TTC549 (cell line): ENCODE measurements around the gene PYCARD.
"Not testable (repeated sequence)": the region's sequence is repeated elsewhere in the genome, so short reads cannot be mapped to it uniquely, and the experiment has no call there.

ENCODE experiments used
- FAIRE-seq: peaks from 2 replicates; lab custom pipeline; 2012; peaks lifted over from hg19 to GRCh38; lab: Jason Lieb, UNC

Gene PYCARD

GRCh38 chr16:31202414-31203375 lies at the start of gene PYCARD:
Gene PYCARD (minus strand): TSS chr16:31202760. CDS start chr16:31202690, 70 bp downstream.
- no peak for FAIRE-seq

- no peak for FAIRE-seq
Observed at GRCh38 chr16:31251435-31251834, 48.9 kb upstream of the PYCARD start.

- no peak for FAIRE-seq
Observed at GRCh38 chr16:31250782-31251384, 48.3 kb upstream of the PYCARD start.

- FAIRE-seq: no peak
Observed at GRCh38 chr16:31248344-31248743, 45.8 kb upstream of the PYCARD start.

GRCh38 chr16:31246296-31246695 lies 43.7 kb upstream of the PYCARD start:
- no peak for FAIRE-seq

- FAIRE-seq: not testable (repeated sequence)
Observed at GRCh38 chr16:31245598-31245997, 43.0 kb upstream of the PYCARD start.

GRCh38 chr16:31243734-31244670 lies 41.4 kb upstream of the PYCARD start:
- no peak for FAIRE-seq

- no peak for FAIRE-seq
Observed at GRCh38 chr16:31242206-31242605, 39.6 kb upstream of the PYCARD start.

GRCh38 chr16:31238041-31238440 lies 35.5 kb upstream of the PYCARD start:
- no peak for FAIRE-seq

GRCh38 chr16:31229501-31229900 lies 26.9 kb upstream of the PYCARD start:
- FAIRE-seq: no peak

GRCh38 chr16:31228206-31228605 lies 25.6 kb upstream of the PYCARD start:
- no peak for FAIRE-seq

GRCh38 chr16:31225193-31225592 lies 22.6 kb upstream of the PYCARD start:
- FAIRE-seq: no peak

- FAIRE-seq: no peak
Observed at GRCh38 chr16:31224092-31224955, 21.8 kb upstream of the PYCARD start.

- FAIRE-seq: no peak
Observed at GRCh38 chr16:31223044-31223443, 20.5 kb upstream of the PYCARD start.

GRCh38 chr16:31221357-31222160 lies 19.0 kb upstream of the PYCARD start:
- FAIRE-seq: no peak

GRCh38 chr16:31219154-31219741 lies 16.7 kb upstream of the PYCARD start:
- FAIRE-seq: no peak

GRCh38 chr16:31217136-31217530 lies 14.6 kb upstream of the PYCARD start:
- no peak for FAIRE-seq

- no peak for FAIRE-seq
Observed at GRCh38 chr16:31216422-31217135, 14.0 kb upstream of the PYCARD start, which contains the start of gene PYDC1. Gene PYDC1 (minus strand): TSS chr16:31217135. CDS start chr16:31217028, 107 bp downstream.
